Neural progenitor cell (in vitro differentiated cells): ENCODE results near the gene SLC4A2. TPM values are rescaled to one million over a fixed set of nuclear protein-coding genes. Genes with fewer than 3 reads are reported as not detected.
A peak's percentile ranks its signal among the peaks of the same experiment; 100 is the strongest.
"Not testable (repeated sequence)": the region's sequence is repeated elsewhere in the genome, so short reads cannot be mapped to it uniquely, and the experiment has no call there.

ENCODE experiments used
- DNase-seq: peaks from one replicate; pipeline ENCODE4 v3.0.0-alpha.2; 2016; ENCODE audit warnings: low spot score
- H2AFZ ChIP-seq: fragments of 200-600 bp; sonication (generic); replicated peaks from 2 replicates; pipeline ENCODE4 v1.6.1; 2016; ENCODE audit warnings: antibody characterized with exemption
- H3F3A ChIP-seq: fragments of 200-600 bp; sonication (generic); 2 replicates; pipeline ENCODE4 v1.6.1; 2016; ENCODE audit warnings: antibody characterized with exemption, low read depth
- H3K27ac ChIP-seq: fragments of 200-600 bp; sonication (generic); 2 replicates; pipeline ENCODE4 v1.5.1; 2016; ENCODE audit warnings: mild to moderate bottlenecking
- H3K27me3 ChIP-seq: fragments of 200-600 bp; sonication (generic); 2 replicates; pipeline ENCODE4 v1.6.1; 2016; ENCODE audit warnings: mild to moderate bottlenecking, moderate library complexity
- H3K36me3 ChIP-seq: fragments of 200-600 bp; sonication (generic); 2 replicates; pipeline ENCODE4 v1.5.1; 2016
- H3K4me1 ChIP-seq: fragments of 200-600 bp; sonication (generic); 2 replicates; pipeline ENCODE4 v1.6.1; 2016; ENCODE audit warnings: mixed run types
- H3K4me2 ChIP-seq: fragments of 200-600 bp; sonication (generic); 2 replicates; pipeline ENCODE4 v1.6.1; 2016
- H3K4me3 ChIP-seq: fragments of 200-600 bp; sonication (generic); 2 replicates; pipeline ENCODE4 v1.5.1; 2016
- H3K79me2 ChIP-seq: fragments of 200-600 bp; sonication (generic); 2 replicates; pipeline ENCODE4 v1.6.1; 2016; ENCODE audit warnings: low read depth
- H3K9ac ChIP-seq: fragments of 200-600 bp; sonication (generic); 2 replicates; pipeline ENCODE4 v1.6.1; 2016
- H3K9me3 ChIP-seq: fragments of 200-600 bp; sonication (generic); 2 replicates; pipeline ENCODE4 v1.5.1; 2016; ENCODE audit warnings: low read depth
- H4K20me1 ChIP-seq: fragments of 200-600 bp; sonication (generic); 2 replicates; pipeline ENCODE4 v1.6.1; 2016; ENCODE audit warnings: low read depth
- H3K27ac Mint-ChIP-seq: 3 replicates; pipeline ENCODE4 v1.8.0; 2021; ENCODE audit warnings: mixed read lengths
- H3K27me3 Mint-ChIP-seq: 2 replicates; pipeline ENCODE4 v1.8.0; 2022; ENCODE audit warnings: low read depth, mild to moderate bottlenecking, inconsistent platforms, moderate library complexity, mixed read lengths; ENCODE audit not compliant: insufficient read depth
- H3K36me3 Mint-ChIP-seq: 3 replicates; pipeline ENCODE4 v1.8.0; 2021; ENCODE audit warnings: mixed read lengths
- H3K4me1 Mint-ChIP-seq: 3 replicates; pipeline ENCODE4 v1.8.0; 2021; ENCODE audit warnings: mixed read lengths
- H3K4me3 Mint-ChIP-seq: 3 replicates; pipeline ENCODE4 v1.8.0; 2021; ENCODE audit warnings: mild to moderate bottlenecking, moderate library complexity, mixed read lengths
- H3K9me3 Mint-ChIP-seq: 3 replicates; pipeline ENCODE4 v1.8.0; 2020; ENCODE audit warnings: mixed read lengths
- CTCF ChIP-seq: fragments of 200-600 bp; sonication (generic); IDR thresholded peaks from 2 replicates; pipeline ENCODE4 v1.5.1; 2017; ENCODE audit warnings: antibody characterized with exemption, mild to moderate bottlenecking
- EZH2 ChIP-seq: fragments of 200-600 bp; sonication (generic); IDR thresholded peaks from 2 replicates; pipeline ENCODE4 v1.6.1; 2017; ENCODE audit warnings: antibody characterized with exemption, mild to moderate bottlenecking, moderate library complexity
- EZH2phosphoT487 ChIP-seq: fragments of 200-600 bp; sonication (generic); IDR thresholded peaks from 2 replicates; pipeline ENCODE4 v1.6.1; 2017; ENCODE audit warnings: antibody characterized with exemption
- total RNA-seq: library from RNA; depleted of rRNA; stranded (reverse); fragments of >200 nt; gene quantifications from 2 replicates; pipeline ENCODE4 v1.2.3, GENCODE V29; 2015; ENCODE audit warnings: low replicate concordance

The SLC4A2 gene
- total RNA-seq, 1 donor from 2014 or later: 26.1 TPM

GRCh38 chr7:151010307-151011096, 48.9 kb upstream of the SLC4A2 start:
- H3K27ac Mint-ChIP-seq: peak overlapping the region; percentile 90
- H3K4me2 ChIP-seq: peak overlapping the region; percentile 76

GRCh38 chr7:151011097-151011409, 48.3 kb upstream of the SLC4A2 start:
- peak overlapping the region; percentile 76 for H3K4me2 ChIP-seq
- peak overlapping the region; percentile 50 for H3K4me3 Mint-ChIP-seq
- H3K27ac ChIP-seq: no peak overlapping the region
- H2AFZ ChIP-seq: no peak overlapping the region
- H3K4me1 Mint-ChIP-seq: peaks cover 55% of the 10 kb centered on the region
- peak overlapping the region; percentile 23 for H3K4me3 ChIP-seq
- peaks cover 35% of the 10 kb centered on the region for H3F3A ChIP-seq
- peaks cover 10% of the 10 kb centered on the region for H3K36me3 Mint-ChIP-seq
- H3K27ac Mint-ChIP-seq: peak overlapping the region; percentile 90
- peaks cover 17% of the 10 kb centered on the region for H3K27me3 ChIP-seq
- TF ChIP-seq CTCF: no peak
- TF ChIP-seq EZH2: no peak
- no peak for TF ChIP-seq EZH2phosphoT487
- H4K20me1 ChIP-seq: no peaks in the 10 kb centered on the region
- no peak for DNase-seq
- H3K79me2 ChIP-seq: no peaks in the 10 kb centered on the region
- no peaks in the 10 kb centered on the region for H3K36me3 ChIP-seq
- peaks cover 12% of the 10 kb centered on the region for H3K27me3 Mint-ChIP-seq
- peaks cover 42% of the 10 kb centered on the region for H3K4me1 ChIP-seq
- no peaks in the 10 kb centered on the region for H3K9me3 ChIP-seq
- H3K9ac ChIP-seq: no peak overlapping the region
- peaks cover 1% of the 10 kb centered on the region for H3K9me3 Mint-ChIP-seq

More at GRCh38 chr7:151010307-151011096, 48.9 kb upstream of the SLC4A2 start:
- H3K27me3 ChIP-seq: peaks cover 17% of the 10 kb centered on the region
- TF ChIP-seq CTCF (no peak), EZH2phosphoT487 (no peak)
- peak overlapping the region; percentile 23 for H3K4me3 ChIP-seq
- no peak overlapping the region for H3K9ac ChIP-seq
- Mint-ChIP-seq H3K9me3 (peaks cover 1% of the 10 kb centered on the region), H3K4me1 (peaks cover 56% of the 10 kb centered on the region), H3K4me3 (peak overlapping the region; percentile 69), H3K27me3 (peaks cover 14% of the 10 kb centered on the region), H3K36me3 (peaks cover 9% of the 10 kb centered on the region)
- H2AFZ ChIP-seq: peak overlapping the region; percentile 59
- H3K36me3 ChIP-seq: no peaks in the 10 kb centered on the region
- no peaks in the 10 kb centered on the region for H3K9me3 ChIP-seq
- no peaks in the 10 kb centered on the region for H3K79me2 ChIP-seq
- H3K27ac ChIP-seq: no peak overlapping the region
- peak; percentile 79 for DNase-seq
- no peaks in the 10 kb centered on the region for H4K20me1 ChIP-seq
- H3K4me1 ChIP-seq: peaks cover 42% of the 10 kb centered on the region
- peaks cover 35% of the 10 kb centered on the region for H3F3A ChIP-seq

GRCh38 chr7:151011616-151012015, 47.8 kb upstream of the SLC4A2 start:
- not testable (repeated sequence) for H3K4me3 ChIP-seq, H3K4me2 ChIP-seq, H3K9me3 ChIP-seq, H3K36me3 ChIP-seq, H2AFZ ChIP-seq, H3K36me3 Mint-ChIP-seq, H4K20me1 ChIP-seq, H3K79me2 ChIP-seq, H3K27ac ChIP-seq, DNase-seq, H3K27me3 Mint-ChIP-seq, H3K9ac ChIP-seq, H3K9me3 Mint-ChIP-seq
- peaks cover 54% of the 10 kb centered on the region for H3K4me1 Mint-ChIP-seq
- peak overlapping the region; percentile 91 for H3K27ac Mint-ChIP-seq
- Histone ChIP-seq H3K4me1 (peaks cover 42% of the 10 kb centered on the region), H3K27me3 (peaks cover 20% of the 10 kb centered on the region), H3F3A (peaks cover 35% of the 10 kb centered on the region)
- peak overlapping the region; percentile 30 for H3K4me3 Mint-ChIP-seq

GRCh38 chr7:151012031-151012692, 47.2 kb upstream of the SLC4A2 start:
- Histone ChIP-seq H3K27me3 (peaks cover 25% of the 10 kb centered on the region), H3K9me3 (no peaks in the 10 kb centered on the region), H3K4me1 (peaks cover 42% of the 10 kb centered on the region), H4K20me1 (no peaks in the 10 kb centered on the region), H3F3A (peaks cover 35% of the 10 kb centered on the region), H3K4me2 (peak overlapping the region; percentile 70), H3K27ac (no peak overlapping the region), H2AFZ (peak overlapping the region; percentile 46), H3K4me3 (no peak overlapping the region), H3K79me2 (no peaks in the 10 kb centered on the region), H3K36me3 (no peaks in the 10 kb centered on the region), H3K9ac (no peak overlapping the region)
- TF ChIP-seq EZH2 (no peak), CTCF (no peak), EZH2phosphoT487 (no peak)
- peak overlapping the region; percentile 33 for H3K4me3 Mint-ChIP-seq
- peaks cover 1% of the 10 kb centered on the region for H3K9me3 Mint-ChIP-seq
- DNase-seq: no peak
- peaks cover 9% of the 10 kb centered on the region for H3K27me3 Mint-ChIP-seq
- peaks cover 53% of the 10 kb centered on the region for H3K4me1 Mint-ChIP-seq
- peak overlapping the region; percentile 91 for H3K27ac Mint-ChIP-seq
- H3K36me3 Mint-ChIP-seq: peaks cover 10% of the 10 kb centered on the region
